ENCODE results near the gene PRDM11. TPM values are rescaled to one million over a fixed set of nuclear protein-coding genes. Genes with fewer than 3 reads are reported as not detected.

The PRDM11 gene
- total RNA-seq, 6 experiments from 2014 or later = 1.4 to 4.1 (median 3.8) TPM

- no peak for DNase-seq
Observed at GRCh38 chr11:45233804-45234170, 87.3 kb downstream of the PRDM11 start.

GRCh38 chr11:45234306-45235006 lies 88.0 kb downstream of the PRDM11 start:
- WGBS (ENCODE audit: insufficient coverage, low coverage, low lambda C conversion rate, missing lambda C conversion rate) = 87% methylated on average over 7 of the region's 15 CpGs
- Histone ChIP-seq H3K4me3 (no peak overlapping the region), H3K27me3 (no peaks in the 10 kb centered on the region), H3K27ac (no peak overlapping the region), H3K4me1 (no peaks in the 10 kb centered on the region), H3K36me3 (no peaks in the 10 kb centered on the region), H3K9me3 (no peaks in the 10 kb centered on the region)
- TF ChIP-seq CTCF (IDR thresholded peaks at IDR 0.05) = no peak
- no peak for TF ChIP-seq POLR2A (IDR thresholded peaks at IDR 0.05)
- ATAC-seq (no peak), DNase-seq (no peak)
- intact Hi-C loops (cut with DNase I) = no loop called here

More at GRCh38 chr11:45233804-45234170, 87.3 kb downstream of the PRDM11 start:
- Histone ChIP-seq H3K27ac (no peak overlapping the region), H3K27me3 (no peaks in the 10 kb centered on the region), H3K4me3 (no peak overlapping the region), H3K36me3 (no peaks in the 10 kb centered on the region), H3K9me3 (no peaks in the 10 kb centered on the region), H3K4me1 (no peaks in the 10 kb centered on the region)
- intact Hi-C loops (cut with DNase I) = no loop called here
- no peak for ATAC-seq
- TF ChIP-seq POLR2A (IDR thresholded peaks at IDR 0.05) (no peak), CTCF (IDR thresholded peaks at IDR 0.05) (no peak)
- 40% methylated on average over 1 of the region's 14 CpGs for WGBS (ENCODE audit: insufficient coverage, low coverage, low lambda C conversion rate, missing lambda C conversion rate)

DNA sequence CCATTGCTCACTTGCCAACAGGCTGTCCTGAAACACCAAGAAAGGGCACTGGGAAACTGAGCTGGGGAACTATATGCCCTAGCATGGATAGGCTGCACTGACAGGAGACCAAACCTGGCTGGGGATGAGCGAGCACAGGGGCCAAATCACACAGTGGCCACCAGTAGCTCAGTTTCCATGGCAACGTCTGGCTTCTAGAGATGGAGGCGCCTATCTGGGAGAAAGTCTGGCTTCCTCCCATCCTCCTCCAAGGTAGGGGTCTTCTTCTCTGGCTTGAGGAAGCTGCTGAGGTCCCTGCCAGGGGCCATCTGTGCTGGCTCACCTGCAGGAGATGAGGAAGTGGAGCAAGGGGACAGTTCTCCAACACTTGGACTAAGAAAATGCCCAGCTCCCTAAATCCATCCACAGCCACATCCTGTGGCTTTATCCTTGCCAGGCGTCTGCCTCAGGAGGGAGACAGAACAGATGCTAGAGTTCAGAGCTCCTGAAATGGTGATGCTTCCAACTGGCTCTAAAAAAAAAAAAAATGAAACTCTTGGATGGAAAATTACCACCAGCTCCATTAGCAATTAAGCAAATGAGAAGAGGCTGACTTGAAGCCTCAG lies 91.4 kb downstream of the PRDM11 start:
- Histone ChIP-seq H3K4me1 (no peaks in the 10 kb centered on the region), H3K27ac (no peak overlapping the region), H3K36me3 (no peaks in the 10 kb centered on the region), H3K4me3 (no peak overlapping the region), H3K9me3 (no peaks in the 10 kb centered on the region), H3K27me3 (no peaks in the 10 kb centered on the region)
- TF ChIP-seq POLR2A (IDR thresholded peaks at IDR 0.05) (no peak), CTCF (IDR thresholded peaks at IDR 0.05) (no peak)
- ATAC-seq (no peak), DNase-seq (no peak)
- WGBS (ENCODE audit: insufficient coverage, low coverage, low lambda C conversion rate, missing lambda C conversion rate) = 26% methylated on average over 4 of the region's 4 CpGs
- intact Hi-C loops (cut with DNase I) = no loop called here

DNA sequence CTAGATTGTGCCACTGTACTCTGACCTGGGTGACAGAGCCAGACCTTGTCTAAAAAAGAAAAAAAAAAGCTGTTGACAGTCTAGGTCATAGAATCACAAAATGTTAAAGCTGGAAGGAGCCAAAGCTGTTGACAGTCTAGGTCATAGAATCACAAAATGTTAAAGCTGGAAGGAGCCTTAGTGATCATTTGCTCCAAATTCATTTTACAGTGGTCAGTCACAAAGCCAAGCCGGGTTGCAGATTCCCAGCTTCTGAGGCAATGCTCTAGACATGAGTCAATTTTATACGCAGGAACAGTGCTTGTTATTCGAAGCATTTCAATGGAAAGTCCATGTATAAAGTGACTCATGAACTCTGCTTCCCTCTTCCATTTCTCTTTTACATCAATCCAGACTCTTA lies 92.3 kb downstream of the PRDM11 start:
- 57% methylated on average over 3 of the region's 3 CpGs for WGBS (ENCODE audit: insufficient coverage, low coverage, low lambda C conversion rate, missing lambda C conversion rate)

More for the DNA sequence above, 92.3 kb downstream of the PRDM11 start:
- Histone ChIP-seq H3K9me3 (no peaks in the 10 kb centered on the region), H3K27me3 (no peaks in the 10 kb centered on the region), H3K27ac (no peak overlapping the region), H3K4me1 (no peaks in the 10 kb centered on the region), H3K4me3 (no peak overlapping the region), H3K36me3 (no peaks in the 10 kb centered on the region)
- no peak for TF ChIP-seq CTCF (IDR thresholded peaks at IDR 0.05)
- no peak for TF ChIP-seq POLR2A (IDR thresholded peaks at IDR 0.05)
- intact Hi-C loops (cut with DNase I) = no loop called here
- ATAC-seq = no peak
- no peak for DNase-seq

Measured in right lobe of liver (tissue), 6 donors.